Measurements from ENCODE around the gene COL20A1. TPM values are rescaled to one million over a fixed set of nuclear protein-coding genes. Genes with fewer than 3 reads are reported as not detected.

COL20A1 gene
- polyA plus RNA-seq, 6 donors from 2014 or later, result not detected

- DNase-seq (no peak), ATAC-seq (ENCODE audit: low read depth in 2 of 2) (no peak)
Observed at GRCh38 chr20:63276956-63277355, 16.0 kb upstream of the COL20A1 start.

GRCh38 chr20:63277466-63278272, 15.3 kb upstream of the COL20A1 start:
- DNase-seq (no peak), ATAC-seq (ENCODE audit: low read depth in 2 of 2) (no peak)
- no peaks in the 10 kb centered on the region for H3K9me3 Mint-ChIP-seq
- peak overlapping the region in 1 of 6 donors; percentile 15 for H3K27ac Mint-ChIP-seq
- no peaks in the 10 kb centered on the region for H3K27me3 Mint-ChIP-seq
- no peaks in the 10 kb centered on the region for H3K36me3 Mint-ChIP-seq
- peak overlapping the region in 1 of 8 donors; percentile 15 for H3K4me3 Mint-ChIP-seq
- H3K4me1 Mint-ChIP-seq, result peaks cover 14 to 30% (median 25%) of the 10 kb centered on the region in 3 donors

More at GRCh38 chr20:63276956-63277355, 16.0 kb upstream of the COL20A1 start:
- no peaks in the 10 kb centered on the region for H3K27me3 Mint-ChIP-seq
- no peaks in the 10 kb centered on the region for H3K36me3 Mint-ChIP-seq
- H3K9me3 Mint-ChIP-seq, result no peaks in the 10 kb centered on the region
- H3K4me3 Mint-ChIP-seq, result peak overlapping the region in 1 of 8 donors; percentile 77
- H3K27ac Mint-ChIP-seq, result no peak overlapping the region
- peaks cover 14 to 30% (median 25%) of the 10 kb centered on the region in 3 donors for H3K4me1 Mint-ChIP-seq

DNA sequence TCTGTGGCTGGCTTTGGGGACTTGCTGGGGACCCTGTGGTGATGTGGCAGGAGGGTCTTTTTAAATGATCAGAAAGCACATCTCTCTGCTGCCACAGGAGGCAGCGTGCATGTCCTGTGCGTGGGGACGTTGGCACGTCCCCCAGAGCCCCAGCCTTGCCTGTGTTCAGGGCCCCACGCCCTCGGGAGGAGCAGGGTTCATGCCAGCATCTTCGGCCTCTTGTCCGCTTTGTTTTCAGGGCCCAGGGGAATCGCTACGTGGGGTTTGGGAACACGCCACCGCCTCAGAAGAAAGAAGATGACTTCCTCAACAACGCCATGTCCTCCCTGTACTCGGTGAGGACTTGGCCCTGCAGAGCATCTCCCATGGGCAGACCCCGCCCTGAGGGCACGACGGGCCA, 14.3 kb upstream of the COL20A1 start:
- peaks cover 10 to 25% (median 20%) of the 10 kb centered on the region in 3 donors for H3K4me1 Mint-ChIP-seq
- no peaks in the 10 kb centered on the region for H3K36me3 Mint-ChIP-seq
- no peaks in the 10 kb centered on the region for H3K9me3 Mint-ChIP-seq
- DNase-seq (no peak), ATAC-seq (ENCODE audit: low read depth in 2 of 2) (no peak)
- H3K27me3 Mint-ChIP-seq, result no peaks in the 10 kb centered on the region
- H3K4me3 Mint-ChIP-seq, result no peak overlapping the region
- H3K27ac Mint-ChIP-seq, result peak overlapping the region in 1 of 6 donors; percentile 47

DNA sequence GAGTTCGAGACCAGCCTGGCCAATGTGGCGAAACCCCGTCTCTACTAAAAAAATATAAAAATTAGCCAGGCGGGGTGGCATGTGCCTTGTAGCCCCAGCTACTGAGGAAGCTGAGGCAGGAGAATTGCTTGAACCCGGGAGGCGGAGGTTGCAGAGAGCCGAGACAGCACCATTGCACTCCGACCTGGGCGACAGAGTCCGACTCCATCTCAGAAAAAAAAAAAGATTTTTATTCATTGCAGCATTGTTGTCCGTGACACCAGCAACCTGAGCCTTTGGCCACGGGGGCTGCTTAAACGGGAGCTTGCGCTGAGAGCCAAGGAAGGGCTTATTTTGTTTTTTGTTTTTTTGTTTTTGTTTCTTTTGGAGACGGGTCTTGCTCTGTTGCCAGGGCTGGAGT, 13.1 kb upstream of the COL20A1 start:
- DNase-seq, result no peak
- no peak overlapping the region for H3K27ac Mint-ChIP-seq

DNA sequence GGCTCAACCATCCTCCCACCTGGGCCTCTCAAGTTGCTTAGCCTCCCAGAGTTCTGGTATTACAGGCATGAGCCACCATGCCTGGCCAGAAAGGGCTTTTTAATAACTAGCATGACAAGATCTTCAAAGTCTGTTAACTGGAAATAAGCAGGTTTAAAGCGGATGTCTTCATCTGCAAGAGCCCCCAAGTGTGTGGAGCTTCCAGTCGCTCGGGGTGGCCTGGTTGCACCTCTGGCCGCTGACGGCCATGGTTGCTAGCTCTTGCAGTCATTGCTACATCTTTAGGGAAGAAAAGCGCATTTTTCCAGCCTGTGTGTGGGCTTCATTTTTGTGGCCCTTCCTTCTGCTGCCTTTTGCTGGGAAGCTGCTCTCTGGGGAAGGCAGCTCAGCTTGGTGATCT, 12.6 kb upstream of the COL20A1 start:
- H3K36me3 Mint-ChIP-seq, result no peaks in the 10 kb centered on the region
- no peak for DNase-seq
- peaks cover 0 to 10% (median 5%) of the 10 kb centered on the region in 3 donors for H3K4me1 Mint-ChIP-seq
- H3K9me3 Mint-ChIP-seq, result no peaks in the 10 kb centered on the region
- no peaks in the 10 kb centered on the region for H3K27me3 Mint-ChIP-seq
- peak overlapping the region in 2 of 6 donors; percentile 37 to 84 for H3K27ac Mint-ChIP-seq
- ATAC-seq (ENCODE audit: low read depth in 2 of 2), result no peak
- no peak overlapping the region for H3K4me3 Mint-ChIP-seq

More for the DNA sequence above, 13.1 kb upstream of the COL20A1 start:
- Mint-ChIP-seq H3K36me3 (no peaks in the 10 kb centered on the region), H3K4me1 (peaks cover 0 to 15% (median 9%) of the 10 kb centered on the region in 3 donors), H3K27me3 (no peaks in the 10 kb centered on the region), H3K4me3 (no peak overlapping the region), H3K9me3 (no peaks in the 10 kb centered on the region)
- ATAC-seq (ENCODE audit: low read depth in 2 of 2), result no peak

- H3K36me3 Mint-ChIP-seq, result no peaks in the 10 kb centered on the region
- DNase-seq (no peak), ATAC-seq (ENCODE audit: low read depth in 2 of 2) (no peak)
- no peak overlapping the region for H3K4me3 Mint-ChIP-seq
- H3K4me1 Mint-ChIP-seq, result peaks cover 0 to 5% (median 0%) of the 10 kb centered on the region in 3 donors
- H3K27me3 Mint-ChIP-seq, result no peaks in the 10 kb centered on the region
- H3K9me3 Mint-ChIP-seq, result no peaks in the 10 kb centered on the region
- H3K27ac Mint-ChIP-seq, result peak overlapping the region in 1 of 6 donors; percentile 84
Observed at GRCh38 chr20:63280929-63281545, 11.9 kb upstream of the COL20A1 start.

DNA sequence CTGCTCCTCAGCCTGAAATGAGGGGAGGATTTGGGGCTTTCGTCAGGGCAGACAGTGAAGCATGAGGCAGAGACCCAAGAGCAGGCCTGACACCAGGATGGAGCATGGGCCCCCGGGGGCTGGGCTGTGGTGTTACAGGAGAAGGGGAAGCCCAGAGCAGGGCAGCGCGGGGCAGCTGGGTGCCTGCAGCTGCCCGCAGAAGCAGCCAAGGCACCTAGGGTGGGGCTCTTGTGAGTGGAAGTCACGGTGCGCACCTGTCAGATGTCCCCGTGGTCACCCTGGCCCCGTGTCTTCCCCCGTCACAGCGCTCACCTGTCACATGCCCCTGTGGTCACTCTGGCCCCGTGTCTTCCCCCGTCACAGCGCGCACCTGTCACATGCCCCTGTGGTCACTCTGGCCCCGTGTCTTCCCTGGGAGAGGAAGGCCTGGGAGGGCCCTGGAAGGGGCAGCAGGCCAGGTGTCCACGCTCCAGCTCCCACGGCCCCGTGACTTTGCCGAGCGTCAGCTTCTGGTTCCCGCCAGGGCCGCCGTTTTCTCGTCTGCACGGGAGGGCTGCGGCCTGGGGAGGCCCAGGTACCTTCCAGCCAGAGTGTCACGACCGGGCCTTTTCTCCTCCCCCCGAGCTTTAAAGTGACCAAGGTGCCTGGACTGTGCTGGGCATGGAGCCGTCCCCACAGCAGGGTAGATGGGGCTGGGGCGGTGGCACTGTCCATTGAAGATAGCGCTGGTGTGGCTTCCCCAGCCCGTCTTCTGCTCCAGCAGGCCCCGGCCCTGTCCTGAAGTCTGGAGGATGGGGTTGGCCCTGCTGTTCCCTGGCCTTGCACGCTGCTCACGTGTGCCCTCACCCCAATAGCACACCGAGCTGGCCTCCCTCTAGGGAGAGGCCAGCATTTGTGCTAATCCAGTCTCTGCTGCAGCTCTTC, 11.0 kb upstream of the COL20A1 start:
- DNase-seq, result no peak
- Mint-ChIP-seq H3K27ac (no peak overlapping the region), H3K27me3 (no peaks in the 10 kb centered on the region), H3K36me3 (no peaks in the 10 kb centered on the region), H3K9me3 (no peaks in the 10 kb centered on the region), H3K4me3 (no peak overlapping the region), H3K4me1 (peaks cover 0 to 2% (median 0%) of the 10 kb centered on the region in 3 donors)
- ATAC-seq (ENCODE audit: low read depth in 2 of 2), result no peak

- no peaks in the 10 kb centered on the region for H3K9me3 Mint-ChIP-seq
- H3K4me3 Mint-ChIP-seq, result no peak overlapping the region
- H3K27me3 Mint-ChIP-seq, result no peaks in the 10 kb centered on the region
- DNase-seq, result no peak
- H3K4me1 Mint-ChIP-seq, result peaks cover 0 to 2% (median 0%) of the 10 kb centered on the region in 3 donors
- no peaks in the 10 kb centered on the region for H3K36me3 Mint-ChIP-seq
- no peak for ATAC-seq (ENCODE audit: low read depth in 2 of 2)
- peak overlapping the region in 1 of 6 donors; percentile 60 for H3K27ac Mint-ChIP-seq
Observed at GRCh38 chr20:63282946-63283345, 10.0 kb upstream of the COL20A1 start.

- H3K36me3 Mint-ChIP-seq, result no peaks in the 10 kb centered on the region
- peak overlapping the region in 1 of 6 donors; percentile 60 for H3K27ac Mint-ChIP-seq
- H3K4me1 Mint-ChIP-seq, result peaks cover 0 to 2% (median 0%) of the 10 kb centered on the region in 3 donors
- H3K27me3 Mint-ChIP-seq, result no peaks in the 10 kb centered on the region
- H3K4me3 Mint-ChIP-seq, result peak overlapping the region in 2 of 8 donors; percentile 22 to 54
- ATAC-seq (ENCODE audit: low read depth in 2 of 2), result no peak
- no peak for DNase-seq
- no peaks in the 10 kb centered on the region for H3K9me3 Mint-ChIP-seq
Observed at GRCh38 chr20:63283397-63284082, 9.4 kb upstream of the COL20A1 start.

GRCh38 chr20:63284083-63284440, 8.9 kb upstream of the COL20A1 start:
- no peak overlapping the region for H3K27ac Mint-ChIP-seq
- no peaks in the 10 kb centered on the region for H3K36me3 Mint-ChIP-seq
- no peak for DNase-seq
- H3K9me3 Mint-ChIP-seq, result no peaks in the 10 kb centered on the region
- peak overlapping the region in 6 of 8 donors; percentile 38 to 87 (median 59) for H3K4me3 Mint-ChIP-seq
- peaks cover 0 to 2% (median 0%) of the 10 kb centered on the region in 3 donors for H3K4me1 Mint-ChIP-seq
- no peaks in the 10 kb centered on the region for H3K27me3 Mint-ChIP-seq
- ATAC-seq (ENCODE audit: low read depth in 2 of 2), result no peak

GRCh38 chr20:63284544-63284949, 8.4 kb upstream of the COL20A1 start:
- no peaks in the 10 kb centered on the region for H3K4me1 Mint-ChIP-seq
- ATAC-seq (ENCODE audit: low read depth in 2 of 2) (no peak), DNase-seq (no peak)
- peak overlapping the region in 4 of 8 donors; percentile 38 to 83 (median 50) for H3K4me3 Mint-ChIP-seq
- H3K36me3 Mint-ChIP-seq, result no peaks in the 10 kb centered on the region
- no peaks in the 10 kb centered on the region for H3K9me3 Mint-ChIP-seq
- H3K27ac Mint-ChIP-seq, result peak overlapping the region in 1 of 6 donors; percentile 95
- no peaks in the 10 kb centered on the region for H3K27me3 Mint-ChIP-seq

- Mint-ChIP-seq H3K9me3 (no peaks in the 10 kb centered on the region), H3K36me3 (no peaks in the 10 kb centered on the region), H3K27ac (peak overlapping the region in 1 of 6 donors; percentile 42), H3K4me1 (no peaks in the 10 kb centered on the region), H3K4me3 (peak overlapping the region in 3 of 8 donors; percentile 38 to 54 (median 47)), H3K27me3 (no peaks in the 10 kb centered on the region)
- no peak for DNase-seq
- no peak for ATAC-seq (ENCODE audit: low read depth in 2 of 2)
Observed at GRCh38 chr20:63284981-63285524, 7.9 kb upstream of the COL20A1 start.
